Central memory CD8-positive, alpha-beta T cell (primary cell): ENCODE data around the gene EBF4.
A peak's percentile ranks its signal among the peaks of the same experiment; 100 is the strongest.
"Not testable (repeated sequence)": the region's sequence is repeated elsewhere in the genome, so short reads cannot be mapped to it uniquely, and the experiment has no call there.

Experiments used
- ATAC-seq: fragments of 150-1000 bp; cut with Tn5 transposase; replicated peaks from 2 replicates; pipeline ENCODE4 v1.10.0; 2022; ENCODE audit warnings: mild to moderate bottlenecking, moderate FRiP score, moderate number of reproducible peaks; ENCODE audit not compliant: poor library complexity, severe bottlenecking; ENCODE audit errors: extremely low read depth
- DNase-seq, 2 donors: peaks; one replicate each; pipeline ENCODE4 v3.0.0; 2021; ENCODE audit warnings: low spot score in 2 of 2
- H3K27ac Mint-ChIP-seq: one replicate; pipeline ENCODE4 v1.8.0; 2022; ENCODE audit warnings: low read depth, mild to moderate bottlenecking, moderate library complexity, mixed read lengths
- H3K27me3 Mint-ChIP-seq: one replicate; pipeline ENCODE4 v1.8.0; 2022; ENCODE audit warnings: mixed read lengths
- H3K36me3 Mint-ChIP-seq: one replicate; pipeline ENCODE4 v1.8.0; 2022; ENCODE audit warnings: mild to moderate bottlenecking, moderate library complexity, mixed read lengths; ENCODE audit not compliant: insufficient read depth
- H3K4me1 Mint-ChIP-seq: one replicate; pipeline ENCODE4 v1.8.0; 2022; ENCODE audit warnings: mixed read lengths
- H3K4me3 Mint-ChIP-seq: one replicate; pipeline ENCODE4 v1.8.0; 2022; ENCODE audit warnings: mild to moderate bottlenecking, moderate library complexity, mixed read lengths
- H3K9me3 Mint-ChIP-seq: one replicate; pipeline ENCODE4 v1.8.0; 2022; ENCODE audit warnings: mixed read lengths

The EBF4 gene

GRCh38 chr20:2800521-2801285, 108.1 kb downstream of the EBF4 start, which contains the start of gene CPXM1:
CPXM1 (minus strand) TSS chr20:2800627; CDS start chr20:2800572, 55 bp downstream.
- Mint-ChIP-seq H3K27me3 (peaks cover 93% of the 10 kb centered on the region), H3K4me1 (peaks cover 29% of the 10 kb centered on the region), H3K9me3 (no peaks in the 10 kb centered on the region), H3K36me3 (no peaks in the 10 kb centered on the region), H3K4me3 (peak within 1 kb of the TSS; percentile 80), H3K27ac (peak within 1 kb of the TSS; percentile 35)
- no peak for DNase-seq
- no peak for ATAC-seq

- Mint-ChIP-seq H3K4me3 (peak overlapping the region; percentile 69), H3K9me3 (no peaks in the 10 kb centered on the region), H3K27ac (no peak overlapping the region), H3K4me1 (peaks cover 29% of the 10 kb centered on the region), H3K36me3 (no peaks in the 10 kb centered on the region), H3K27me3 (peaks cover 93% of the 10 kb centered on the region)
- DNase-seq, result no peak
- no peak for ATAC-seq
Observed at GRCh38 chr20:2801286-2801728, 108.7 kb downstream of the EBF4 start.

DNA sequence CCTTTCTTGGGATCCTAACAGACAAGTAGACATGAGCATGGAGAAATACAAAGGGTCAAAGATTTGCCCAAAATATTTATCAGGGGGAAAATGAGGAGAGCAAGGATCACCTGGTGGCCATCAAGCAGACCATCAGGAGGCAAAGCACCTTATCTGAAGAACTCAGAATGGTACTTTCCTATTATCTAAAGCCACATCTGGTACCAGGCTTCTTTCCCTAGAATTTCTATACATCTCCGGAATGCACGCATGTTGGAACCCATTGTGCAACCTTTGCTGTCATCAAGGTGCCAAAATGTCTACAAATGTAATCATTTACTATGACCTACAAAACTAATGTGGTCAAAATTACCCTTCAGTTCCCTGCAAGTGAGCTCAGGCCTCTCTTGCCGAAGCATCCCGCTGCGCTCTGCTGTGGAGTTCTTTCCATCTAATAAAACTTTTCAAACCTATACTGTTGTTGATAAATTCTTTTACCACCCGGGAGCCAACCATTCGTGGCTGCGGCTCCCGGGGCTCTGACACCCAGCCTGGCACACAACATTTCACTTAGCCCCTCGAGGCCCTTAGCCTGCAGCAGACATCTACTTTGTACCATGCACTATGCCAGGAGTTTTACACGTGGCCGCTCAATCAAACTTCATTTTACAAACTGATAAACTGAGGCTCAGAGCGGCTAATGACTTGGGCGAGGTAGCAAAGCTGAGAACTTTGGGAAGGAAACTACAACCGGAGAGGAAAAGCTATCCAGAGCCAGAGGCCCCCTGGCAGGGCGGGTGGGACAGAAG, 111.7 kb downstream of the EBF4 start:
- Mint-ChIP-seq H3K9me3 (no peaks in the 10 kb centered on the region), H3K36me3 (no peaks in the 10 kb centered on the region), H3K4me3 (no peak overlapping the region), H3K4me1 (peaks cover 27% of the 10 kb centered on the region), H3K27me3 (peaks cover 91% of the 10 kb centered on the region), H3K27ac (no peak overlapping the region)
- no peak for DNase-seq
- ATAC-seq, result no peak

DNA sequence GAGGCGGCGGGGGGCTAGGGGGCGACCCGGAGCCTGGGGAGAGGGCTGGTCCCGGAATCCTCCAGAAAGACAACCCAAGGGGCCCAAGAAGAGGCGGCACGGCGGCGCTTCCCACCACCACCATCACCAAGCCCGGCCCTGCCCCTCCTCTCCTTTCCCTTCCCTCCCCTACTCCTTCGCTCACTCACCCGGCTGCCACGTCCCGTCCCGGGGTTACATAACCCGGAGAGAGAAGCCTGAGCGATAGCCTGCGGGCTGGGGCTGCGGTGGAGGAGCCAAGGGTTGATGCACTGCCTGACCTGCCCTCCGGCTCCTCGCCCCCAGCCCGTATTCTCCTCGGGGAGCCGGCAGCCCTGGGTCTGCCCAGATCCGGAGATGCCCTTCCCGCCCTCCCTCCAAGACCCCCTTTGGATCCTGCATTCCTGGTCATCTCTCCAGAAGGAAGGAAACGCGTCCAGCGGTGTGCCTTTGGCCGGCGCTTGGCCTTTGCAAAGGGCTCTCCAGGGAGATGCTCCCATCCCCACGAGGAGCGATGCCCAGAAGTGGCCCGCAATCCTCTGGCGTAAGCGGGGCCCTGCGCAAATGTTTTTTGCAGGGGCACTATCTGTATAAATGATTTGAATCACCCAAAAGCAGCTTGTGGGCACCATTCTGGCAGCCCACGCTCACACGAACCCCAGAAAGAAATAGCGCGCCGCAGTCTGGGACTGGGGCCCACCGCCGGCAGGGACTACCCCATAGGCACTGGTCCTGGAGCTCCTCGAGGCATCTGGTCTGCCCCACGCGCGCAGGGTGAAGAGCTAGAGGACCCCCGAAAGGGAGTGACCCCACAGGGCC, 112.5 kb downstream of the EBF4 start:
- H3K4me1 Mint-ChIP-seq, result peaks cover 19% of the 10 kb centered on the region
- peaks cover 86% of the 10 kb centered on the region for H3K27me3 Mint-ChIP-seq
- ATAC-seq, result no peak
- no peak overlapping the region for H3K4me3 Mint-ChIP-seq
- no peaks in the 10 kb centered on the region for H3K9me3 Mint-ChIP-seq
- H3K36me3 Mint-ChIP-seq, result no peaks in the 10 kb centered on the region
- no peak overlapping the region for H3K27ac Mint-ChIP-seq
- DNase-seq, result no peak

- H3K27me3 Mint-ChIP-seq, result peaks cover 83% of the 10 kb centered on the region
- DNase-seq (no peak), ATAC-seq (no peak)
- peaks cover 13% of the 10 kb centered on the region for H3K4me1 Mint-ChIP-seq
- H3K27ac Mint-ChIP-seq, result no peak overlapping the region
- no peak overlapping the region for H3K4me3 Mint-ChIP-seq
- no peaks in the 10 kb centered on the region for H3K9me3 Mint-ChIP-seq
- peaks cover 2% of the 10 kb centered on the region for H3K36me3 Mint-ChIP-seq
Observed at GRCh38 chr20:2805689-2806350, 113.2 kb downstream of the EBF4 start.

- Mint-ChIP-seq H3K9me3 (no peaks in the 10 kb centered on the region), H3K27me3 (peaks cover 83% of the 10 kb centered on the region), H3K36me3 (peaks cover 3% of the 10 kb centered on the region), H3K4me3 (no peak overlapping the region), H3K4me1 (peaks cover 8% of the 10 kb centered on the region), H3K27ac (no peak overlapping the region)
- no peak for DNase-seq
- no peak for ATAC-seq
Observed at GRCh38 chr20:2806351-2806701, 113.7 kb downstream of the EBF4 start.

- peaks cover 83% of the 10 kb centered on the region for H3K27me3 Mint-ChIP-seq
- ATAC-seq (no peak), DNase-seq (no peak)
- H3K27ac Mint-ChIP-seq, result no peak overlapping the region
- peaks cover 3% of the 10 kb centered on the region for H3K36me3 Mint-ChIP-seq
- no peak overlapping the region for H3K4me3 Mint-ChIP-seq
- no peaks in the 10 kb centered on the region for H3K9me3 Mint-ChIP-seq
- H3K4me1 Mint-ChIP-seq, result peaks cover 4% of the 10 kb centered on the region
Observed at GRCh38 chr20:2807019-2807418, 114.4 kb downstream of the EBF4 start.

DNA sequence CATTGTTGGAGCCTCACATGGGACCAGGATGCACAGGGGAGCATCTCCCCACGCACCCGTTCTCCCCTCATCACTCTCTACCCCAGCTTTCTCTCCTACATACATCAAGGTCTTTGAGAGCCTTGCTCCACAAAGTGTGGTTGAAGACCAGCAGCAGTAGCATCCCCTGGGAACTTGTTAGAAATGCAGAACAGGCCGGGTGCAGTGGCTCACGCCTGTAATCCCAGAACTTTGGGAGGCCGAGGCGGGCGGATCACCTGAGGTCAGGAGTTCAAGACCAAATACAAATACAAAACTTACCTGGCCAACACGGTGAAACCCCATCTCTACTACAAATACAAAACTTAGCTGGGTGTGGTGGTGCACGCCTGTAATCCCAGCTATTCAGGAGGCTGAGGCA, 115.3 kb downstream of the EBF4 start:
- H3K27me3 Mint-ChIP-seq, result peaks cover 83% of the 10 kb centered on the region
- not testable (repeated sequence) for ATAC-seq, DNase-seq, H3K9me3 Mint-ChIP-seq, H3K4me3 Mint-ChIP-seq, H3K36me3 Mint-ChIP-seq, H3K4me1 Mint-ChIP-seq, H3K27ac Mint-ChIP-seq

GRCh38 chr20:2809690-2810089, 117.1 kb downstream of the EBF4 start:
- peaks cover 4% of the 10 kb centered on the region for H3K4me1 Mint-ChIP-seq
- H3K4me3 Mint-ChIP-seq, result no peak overlapping the region
- peaks cover 78% of the 10 kb centered on the region for H3K27me3 Mint-ChIP-seq
- no peak overlapping the region for H3K27ac Mint-ChIP-seq
- H3K9me3 Mint-ChIP-seq, result no peaks in the 10 kb centered on the region
- H3K36me3 Mint-ChIP-seq, result peaks cover 3% of the 10 kb centered on the region
- ATAC-seq (no peak), DNase-seq (no peak)
